SK-N-DZ (cell line): ENCODE measurements around the gene ZGRF1. TPM values are rescaled to one million over a fixed set of nuclear protein-coding genes. Genes with fewer than 3 reads are reported as not detected.
"Not testable (repeated sequence)": the region's sequence is repeated elsewhere in the genome, so short reads cannot be mapped to it uniquely, and the experiment has no call there.

Source experiments
- DNase-seq: peaks from one replicate; pipeline ENCODE4 v3.0.0-alpha.2; 2015; ENCODE audit warnings: low spot score
- polyA plus RNA-seq, 2 experiments: library from polyadenylated mRNA; depleted of rRNA; stranded (reverse); fragments of >200 nt; gene quantifications; 2 replicates each; pipeline ENCODE4 v1.2.3, GENCODE V29; 2014

ZGRF1 gene, protein sequence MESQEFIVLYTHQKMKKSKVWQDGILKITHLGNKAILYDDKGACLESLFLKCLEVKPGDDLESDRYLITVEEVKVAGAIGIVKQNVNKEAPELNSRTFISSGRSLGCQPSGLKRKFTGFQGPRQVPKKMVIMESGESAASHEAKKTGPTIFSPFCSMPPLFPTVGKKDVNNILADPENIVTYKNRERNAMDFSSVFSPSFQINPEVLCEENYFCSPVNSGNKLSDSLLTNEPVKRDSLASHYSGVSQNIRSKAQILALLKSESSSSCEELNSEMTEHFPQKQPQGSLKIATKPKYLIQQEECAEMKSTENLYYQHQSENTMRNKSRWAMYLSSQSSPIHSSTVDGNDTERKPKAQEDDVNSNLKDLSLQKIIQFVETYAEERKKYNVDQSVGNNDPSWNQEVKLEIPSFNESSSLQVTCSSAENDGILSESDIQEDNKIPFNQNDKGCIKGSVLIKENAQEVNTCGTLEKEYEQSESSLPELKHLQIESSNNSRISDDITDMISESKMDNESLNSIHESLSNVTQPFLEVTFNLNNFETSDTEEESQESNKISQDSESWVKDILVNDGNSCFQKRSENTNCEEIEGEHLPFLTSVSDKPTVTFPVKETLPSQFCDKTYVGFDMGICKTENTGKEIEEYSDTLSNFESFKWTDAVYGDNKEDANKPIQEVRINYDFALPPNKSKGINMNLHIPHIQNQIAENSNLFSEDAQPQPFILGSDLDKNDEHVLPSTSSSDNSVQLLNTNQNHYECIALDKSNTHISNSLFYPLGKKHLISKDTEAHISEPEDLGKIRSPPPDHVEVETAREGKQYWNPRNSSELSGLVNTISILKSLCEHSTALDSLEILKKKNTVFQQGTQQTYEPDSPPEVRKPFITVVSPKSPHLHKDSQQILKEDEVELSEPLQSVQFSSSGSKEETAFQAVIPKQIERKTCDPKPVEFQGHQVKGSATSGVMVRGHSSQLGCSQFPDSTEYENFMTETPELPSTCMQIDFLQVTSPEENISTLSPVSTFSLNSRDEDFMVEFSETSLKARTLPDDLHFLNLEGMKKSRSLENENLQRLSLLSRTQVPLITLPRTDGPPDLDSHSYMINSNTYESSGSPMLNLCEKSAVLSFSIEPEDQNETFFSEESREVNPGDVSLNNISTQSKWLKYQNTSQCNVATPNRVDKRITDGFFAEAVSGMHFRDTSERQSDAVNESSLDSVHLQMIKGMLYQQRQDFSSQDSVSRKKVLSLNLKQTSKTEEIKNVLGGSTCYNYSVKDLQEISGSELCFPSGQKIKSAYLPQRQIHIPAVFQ (N-terminal part only)
- 29.0 and 42.1 TPM in 2 replicates for polyA plus RNA-seq (2014; cell fraction: cytosol; rRNA removed)
- polyA plus RNA-seq (2014; cell fraction: nucleus; rRNA removed), result 108 and 117 TPM in 2 replicates

DNA sequence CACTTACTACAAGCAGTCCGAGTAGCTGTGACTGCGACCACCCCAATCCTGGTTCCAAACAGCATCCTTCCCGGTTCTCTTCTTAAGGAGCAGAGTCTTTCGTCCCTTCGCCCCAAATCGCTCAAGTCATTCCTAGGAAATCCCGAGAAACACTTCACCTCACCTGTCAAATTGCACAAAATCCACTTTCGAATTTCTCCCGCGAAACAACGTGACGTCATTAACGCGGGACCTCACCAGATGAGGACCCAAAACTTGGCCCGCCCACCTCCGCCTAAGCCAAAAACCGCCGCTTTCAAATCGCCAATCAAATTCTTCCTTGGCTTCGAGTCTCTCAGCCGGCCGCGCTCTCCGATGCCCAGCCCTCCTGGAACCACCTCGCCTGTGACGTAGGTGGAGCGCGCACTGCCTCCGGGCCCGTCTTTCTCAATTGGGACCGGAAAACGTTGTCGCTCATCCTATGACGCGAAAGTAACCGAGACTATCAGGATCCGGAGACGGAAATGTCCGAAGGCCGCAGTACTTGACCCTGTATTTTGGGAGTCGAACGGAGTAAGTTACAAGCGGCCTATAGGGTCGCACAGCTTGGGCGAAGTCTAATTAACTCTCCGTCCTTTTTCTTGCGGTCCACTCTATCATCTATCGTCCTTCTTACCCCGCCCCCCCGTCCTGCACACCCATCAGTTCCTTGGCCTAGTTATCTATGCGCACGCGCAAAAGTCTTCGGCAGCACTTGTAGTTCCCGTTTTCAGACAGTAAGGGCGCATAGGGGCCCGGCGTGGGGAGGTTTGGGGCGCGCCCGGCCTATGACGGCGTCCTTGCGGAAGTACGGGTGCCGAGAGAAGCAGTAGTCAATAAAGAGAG is at the start of gene ZGRF1, which contains the start of gene LARP7:
Gene ZGRF1, minus strand, starts transcription at position 222 of the 864 bp plus-strand sequence. CDS start 3,733 bp downstream, outside the sequence.
Gene LARP7, plus strand, starts transcription at position 456 of the 864 bp plus-strand sequence. CDS start 7,527 bp downstream, outside the sequence.
- peak; percentile 99 for DNase-seq

DNA sequence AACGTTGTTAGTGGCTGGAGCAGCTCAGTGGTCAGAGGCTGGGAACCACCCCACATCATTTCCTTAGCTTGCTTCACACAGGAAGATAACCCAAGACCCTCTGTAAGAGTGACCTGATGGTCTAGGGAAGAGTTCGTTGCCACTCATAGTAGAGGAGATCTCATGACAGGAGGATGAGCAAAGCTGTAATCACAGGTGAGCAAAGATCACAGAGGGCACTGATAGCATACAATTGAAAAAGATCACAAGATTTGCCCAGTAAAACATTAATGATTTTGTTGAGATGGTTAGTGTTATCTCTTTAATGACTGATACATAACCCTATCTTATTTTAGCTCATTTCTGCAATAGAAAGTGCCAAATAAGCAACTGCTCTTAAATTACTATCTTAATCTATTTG is 44.3 kb upstream of the ZGRF1 start:
- no peak for DNase-seq

DNA sequence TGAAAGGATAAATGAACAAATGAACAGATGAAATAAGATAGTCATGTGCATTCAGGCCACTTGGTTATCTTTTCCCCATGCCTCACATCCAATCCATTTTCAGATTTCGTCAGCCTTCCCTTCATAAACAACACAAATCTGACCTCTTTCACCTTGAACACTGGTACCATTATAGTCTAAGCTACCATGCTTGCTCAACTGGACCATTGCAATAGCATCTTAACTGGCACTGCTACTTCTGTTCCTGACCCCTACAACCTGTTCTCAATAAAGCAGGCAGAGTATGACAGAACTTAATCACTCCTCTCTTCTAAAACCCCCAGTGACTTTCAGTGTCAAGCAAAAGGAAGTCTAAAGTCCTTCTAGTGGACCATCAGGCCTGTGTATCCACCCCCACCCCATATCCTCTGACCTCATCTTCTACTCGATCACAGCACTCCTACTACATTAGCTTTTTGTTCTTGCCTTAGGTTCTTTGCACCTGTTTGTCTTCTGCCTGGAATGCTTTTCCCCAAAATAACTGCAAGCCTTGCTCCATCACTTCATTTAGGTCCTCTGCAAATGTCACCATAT is 40.9 kb upstream of the ZGRF1 start:
- no peak for DNase-seq

DNA sequence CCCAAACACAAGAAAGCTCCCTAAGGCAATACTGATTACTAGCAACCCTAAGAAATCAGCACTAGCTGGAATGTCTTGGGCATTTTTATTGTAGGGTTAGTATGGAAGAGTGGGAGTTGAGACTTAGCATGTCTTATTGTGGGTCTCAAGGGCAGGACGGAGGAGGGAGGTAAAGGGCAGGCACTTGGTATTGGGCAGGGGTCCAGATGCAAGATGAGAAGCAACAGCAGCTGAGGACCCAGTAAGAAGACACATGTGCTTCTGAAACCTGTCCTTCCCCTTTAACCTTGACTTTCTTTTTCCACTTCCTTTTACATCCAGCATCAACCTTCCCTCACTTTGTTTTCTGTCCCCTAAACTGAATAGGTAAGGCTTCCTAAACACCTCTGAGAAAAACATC is 37.7 kb upstream of the ZGRF1 start:
- DNase-seq, result no peak

DNA sequence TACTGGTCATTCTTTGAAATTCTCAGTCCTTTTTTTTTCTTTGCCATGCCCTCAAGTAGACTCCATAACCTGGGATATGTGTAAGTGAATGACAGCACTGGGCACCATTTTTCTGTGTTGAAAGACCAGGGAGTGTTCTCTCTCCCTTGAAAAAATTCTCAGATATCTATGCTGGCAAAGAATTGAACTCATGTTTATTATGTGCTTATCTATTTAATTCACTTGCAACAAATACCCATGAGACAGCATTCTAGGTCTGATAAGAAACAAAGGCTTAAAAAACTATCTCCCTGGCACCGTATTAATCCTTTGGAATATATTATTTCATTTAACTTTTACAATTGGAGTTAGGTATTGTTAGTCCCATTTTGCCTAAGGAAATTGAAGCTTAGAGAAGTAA is 37.0 kb upstream of the ZGRF1 start:
- DNase-seq, result no peak

DNA sequence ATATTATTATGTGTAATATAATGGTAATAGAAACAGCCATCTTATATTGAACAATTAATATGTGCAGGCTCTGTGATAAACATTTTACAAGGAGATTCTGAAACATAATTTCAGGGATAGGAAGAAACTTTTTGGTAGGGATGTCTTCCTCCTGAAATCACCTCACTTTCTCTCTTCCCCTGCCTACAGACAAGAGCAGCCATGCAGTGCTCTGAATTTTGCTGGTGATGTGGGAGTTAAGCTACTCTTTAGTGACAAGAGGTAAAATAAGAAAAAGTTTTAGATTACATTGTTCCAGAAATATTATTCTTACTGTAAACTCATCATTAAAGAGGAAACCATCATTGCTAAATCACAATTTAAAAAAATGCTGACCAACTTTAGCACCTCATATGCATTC is 36.4 kb upstream of the ZGRF1 start:
- no peak for DNase-seq

DNA sequence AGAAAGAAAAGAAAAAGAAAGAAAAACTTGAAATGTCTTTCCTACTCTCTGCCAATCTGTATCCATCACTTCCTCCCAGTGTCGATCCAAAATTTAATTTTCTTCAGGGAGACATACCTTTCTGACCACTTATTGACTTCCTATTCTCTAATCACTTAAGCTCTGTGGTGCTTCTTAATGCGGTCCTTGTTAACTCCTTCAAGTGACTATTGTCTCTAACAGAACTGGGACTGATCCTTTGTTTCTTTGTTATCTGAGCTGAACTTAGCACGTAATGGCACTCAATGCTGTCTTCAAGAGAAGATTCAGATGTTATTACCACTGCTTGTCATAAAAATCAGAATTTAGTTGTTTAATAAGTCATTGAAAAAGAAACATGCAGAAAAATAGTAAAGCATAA is 31.4 kb upstream of the ZGRF1 start:
- DNase-seq, result no peak

DNA sequence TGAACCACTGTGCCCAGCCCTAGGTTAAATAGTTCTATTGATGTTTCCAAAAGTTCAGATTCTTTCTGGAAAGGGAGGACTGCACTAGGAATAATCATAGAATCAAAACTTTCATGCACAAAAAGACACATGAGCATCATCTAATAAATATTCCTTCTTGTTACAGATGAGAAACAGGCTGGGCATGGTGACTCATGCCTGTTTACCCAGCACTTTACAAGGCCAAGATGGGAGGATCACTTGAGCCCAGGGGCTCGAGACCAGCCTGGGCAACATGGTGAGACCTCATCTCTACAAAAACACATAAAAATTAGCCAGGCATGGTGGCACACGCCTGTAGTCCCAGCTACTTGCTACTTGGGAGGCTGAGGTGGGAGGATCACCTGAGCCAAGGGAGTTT is 27.9 kb upstream of the ZGRF1 start:
- no peak for DNase-seq

DNA sequence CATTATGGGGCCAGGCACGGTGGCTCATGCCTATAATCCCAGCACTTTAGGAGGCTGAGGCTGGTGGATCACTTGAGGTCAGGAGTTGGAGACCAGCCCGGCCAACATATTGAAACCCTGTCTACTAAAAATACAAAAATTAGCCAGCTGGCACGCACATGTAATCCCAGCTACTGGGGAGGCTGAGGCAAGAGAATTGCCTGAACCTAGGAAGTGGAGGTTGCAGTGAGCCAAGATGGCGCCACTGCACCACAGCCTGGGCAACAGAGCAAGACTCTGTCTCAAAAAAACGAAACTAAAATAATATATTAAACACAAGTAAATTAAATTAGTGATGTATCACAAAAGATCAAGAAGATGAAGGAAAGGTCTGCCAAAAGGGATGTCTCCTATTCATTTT is 19.4 kb upstream of the ZGRF1 start:
- DNase-seq, result not testable (repeated sequence)

DNA sequence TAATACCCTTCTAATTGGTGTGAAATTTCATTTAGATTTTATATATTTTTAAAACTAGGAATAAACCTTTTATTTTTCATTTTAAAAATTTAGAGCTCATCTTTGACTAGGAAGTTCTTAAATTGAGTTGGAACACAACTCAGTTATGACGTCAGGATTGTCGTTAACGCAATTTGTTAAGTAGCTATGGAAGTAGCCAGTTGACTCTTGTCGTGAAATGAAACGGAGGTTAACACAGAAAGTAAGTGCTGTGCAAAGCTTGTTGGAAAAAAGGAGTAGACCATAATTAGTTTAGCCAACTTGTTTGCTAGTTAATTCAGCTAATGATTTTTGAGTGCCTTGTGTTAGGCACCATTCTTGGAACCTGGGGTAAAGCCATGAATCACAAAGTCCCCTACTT is 18.6 kb upstream of the ZGRF1 start:
- DNase-seq, result no peak

DNA sequence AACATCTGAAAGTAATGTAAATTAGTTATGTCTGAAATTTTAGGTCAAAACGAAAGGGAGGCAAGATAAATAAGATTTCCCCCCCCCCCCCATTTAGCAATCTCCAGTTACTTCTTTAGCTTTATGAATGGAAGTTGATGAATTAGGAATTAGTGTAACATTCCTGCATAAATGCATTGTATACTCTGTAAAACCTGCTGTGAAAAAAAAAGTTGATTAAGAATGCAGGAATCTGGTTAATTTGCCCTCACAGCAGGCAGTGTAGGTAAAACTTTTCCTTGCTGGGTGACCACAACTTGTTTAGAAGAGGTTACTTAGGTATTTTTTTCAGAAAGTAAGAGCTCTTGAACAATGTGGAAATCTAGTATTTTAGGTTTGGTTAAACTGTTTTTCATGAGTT is 15.5 kb upstream of the ZGRF1 start:
- no peak for DNase-seq

DNA sequence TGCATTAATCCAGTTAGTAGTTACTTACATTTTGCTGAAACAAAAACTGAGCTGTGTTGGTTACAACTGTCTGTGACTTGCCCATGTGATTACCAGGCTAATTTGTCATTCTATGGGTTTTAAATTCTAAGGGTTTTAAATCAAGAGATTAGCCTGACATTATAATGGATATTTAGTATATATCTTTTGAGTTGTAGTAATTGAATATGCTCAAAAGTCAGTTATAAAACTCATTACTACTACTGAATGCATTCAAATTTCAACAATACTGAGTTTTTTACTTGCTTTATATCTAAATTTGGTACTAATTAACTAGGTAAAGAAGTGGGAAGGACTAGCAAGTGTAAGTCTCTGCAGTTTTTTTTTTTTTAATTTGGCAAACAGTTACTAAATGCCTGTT is 14.9 kb upstream of the ZGRF1 start:
- DNase-seq, result no peak

DNA sequence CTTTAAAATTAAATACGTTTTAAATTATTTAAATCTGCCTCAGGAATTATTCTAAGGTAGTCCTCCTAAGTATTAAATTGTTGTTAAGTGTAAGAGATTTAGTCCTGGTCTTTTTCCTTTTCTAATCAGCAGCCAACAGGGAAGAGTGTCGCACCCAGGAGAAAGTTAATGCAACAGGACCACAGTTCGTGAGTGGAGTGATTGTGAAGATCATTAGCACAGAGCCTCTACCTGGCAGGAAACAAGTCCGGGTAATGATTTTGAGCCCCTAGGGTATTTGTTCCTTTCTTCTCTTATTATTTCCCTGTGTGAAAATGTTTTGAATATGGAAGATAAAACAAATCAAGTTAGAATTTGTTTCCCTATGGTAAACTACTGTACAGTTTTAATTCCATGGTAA is 13.6 kb upstream of the ZGRF1 start:
- DNase-seq, result no peak

DNA sequence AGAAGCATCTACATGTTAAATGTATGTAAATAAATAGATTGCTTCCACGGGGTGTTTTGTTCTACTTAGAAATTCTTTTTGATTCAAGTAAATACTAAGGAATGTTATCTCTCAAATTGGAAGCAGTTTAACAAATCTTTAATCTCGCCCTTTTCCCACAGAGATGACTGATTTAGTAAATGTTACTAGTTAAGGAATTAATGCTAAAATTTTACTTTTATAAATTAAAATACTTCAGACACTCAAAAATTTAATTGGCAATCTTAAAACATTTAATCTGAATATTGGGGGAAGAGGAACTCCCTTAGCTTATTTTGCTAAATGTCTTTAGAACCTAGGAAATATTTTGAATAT is 12.3 kb upstream of the ZGRF1 start:
- no peak for DNase-seq

DNA sequence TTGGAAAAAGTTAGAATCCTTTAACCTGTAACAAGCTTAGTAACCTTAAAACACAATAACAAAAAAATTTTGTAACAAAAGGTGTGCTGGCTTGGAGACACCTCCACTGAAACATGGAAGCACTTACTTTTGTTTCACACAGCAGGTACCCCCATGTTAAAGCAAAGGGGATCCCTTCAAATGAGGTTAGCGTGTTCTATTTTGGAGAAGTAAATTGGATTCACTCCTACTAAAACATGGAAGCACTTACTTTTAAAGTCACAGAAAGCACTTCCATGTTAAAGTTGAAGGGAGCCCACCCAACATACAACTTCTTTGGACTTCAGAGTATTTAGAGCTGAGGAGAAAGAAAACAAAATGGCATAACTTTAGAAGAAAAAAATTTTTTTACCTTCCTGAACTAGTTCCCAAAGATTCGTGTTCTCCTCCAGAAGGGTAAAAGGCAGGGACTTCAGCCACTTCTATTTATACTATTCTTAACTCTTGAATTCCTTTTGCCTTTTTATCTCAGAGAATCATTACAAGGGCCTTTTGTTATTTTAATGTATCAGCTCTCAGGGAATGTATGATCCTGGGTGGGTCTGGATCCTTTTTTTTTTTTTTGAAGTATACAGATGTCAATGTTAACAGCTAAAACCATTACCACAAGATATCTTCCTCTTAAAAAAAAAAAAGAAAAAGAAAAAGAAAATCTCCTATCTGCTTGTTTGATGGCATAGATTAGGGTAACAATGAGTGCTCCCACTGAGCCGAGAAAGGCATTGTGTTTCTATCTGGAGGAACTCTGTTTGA is 11.8 kb upstream of the ZGRF1 start:
- DNase-seq, result no peak

DNA sequence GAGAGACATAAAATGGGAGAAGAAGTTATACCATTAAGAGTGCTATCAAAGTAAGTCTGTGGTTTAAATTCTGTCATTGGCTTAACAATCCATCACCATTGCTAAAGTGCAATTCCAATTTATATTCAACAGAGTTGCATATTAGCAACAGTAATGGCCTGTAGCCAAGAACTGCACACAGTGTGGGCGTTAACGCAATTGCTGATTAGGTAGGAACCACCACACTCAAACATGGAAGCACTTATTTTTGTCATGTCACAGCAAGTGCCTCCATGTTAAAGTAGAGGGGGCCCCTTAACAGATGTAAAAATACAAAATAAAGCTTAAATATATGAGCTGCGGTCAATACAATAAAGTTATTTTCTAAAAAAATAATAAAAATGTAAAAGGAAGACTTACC is 11.1 kb upstream of the ZGRF1 start:
- DNase-seq, result no peak

DNA sequence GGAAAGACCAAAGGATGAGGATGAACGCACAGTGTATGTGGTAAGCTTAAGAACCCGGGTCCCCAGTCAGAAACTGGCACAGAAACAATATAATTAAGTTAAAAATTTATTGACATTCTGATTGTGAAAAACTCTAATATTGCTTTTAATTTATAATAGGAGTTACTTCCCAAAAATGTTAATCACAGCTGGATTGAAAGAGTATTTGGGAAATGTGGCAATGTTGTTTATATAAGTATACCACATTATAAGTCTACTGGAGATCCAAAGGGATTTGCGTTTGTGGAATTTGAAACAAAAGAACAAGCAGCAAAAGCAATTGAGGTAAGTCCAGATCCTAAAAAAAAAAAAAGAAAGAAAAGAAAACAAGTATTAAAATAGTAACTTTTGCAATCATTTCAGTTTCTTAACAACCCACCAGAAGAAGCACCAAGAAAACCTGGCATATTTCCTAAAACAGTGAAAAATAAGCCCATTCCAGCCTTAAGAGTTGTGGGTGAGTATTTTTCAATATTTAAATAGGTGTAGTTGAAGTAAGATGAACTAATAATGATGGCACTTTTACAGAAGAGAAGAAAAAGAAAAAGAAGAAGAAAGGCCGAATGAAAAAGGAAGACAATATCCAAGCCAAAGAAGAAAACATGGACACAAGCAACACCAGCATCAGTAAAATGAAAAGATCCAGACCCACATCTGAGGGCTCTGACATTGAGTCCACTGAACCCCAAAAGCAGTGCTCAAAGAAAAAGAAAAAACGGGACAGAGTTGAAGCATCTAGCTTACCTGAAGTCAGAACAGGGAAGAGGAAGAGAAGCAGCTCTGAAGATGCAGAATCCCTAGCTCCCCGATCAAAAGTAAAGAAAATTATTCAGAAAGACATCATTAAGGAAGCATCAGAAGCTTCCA is 10.2 kb upstream of the ZGRF1 start:
- DNase-seq, result no peak

DNA sequence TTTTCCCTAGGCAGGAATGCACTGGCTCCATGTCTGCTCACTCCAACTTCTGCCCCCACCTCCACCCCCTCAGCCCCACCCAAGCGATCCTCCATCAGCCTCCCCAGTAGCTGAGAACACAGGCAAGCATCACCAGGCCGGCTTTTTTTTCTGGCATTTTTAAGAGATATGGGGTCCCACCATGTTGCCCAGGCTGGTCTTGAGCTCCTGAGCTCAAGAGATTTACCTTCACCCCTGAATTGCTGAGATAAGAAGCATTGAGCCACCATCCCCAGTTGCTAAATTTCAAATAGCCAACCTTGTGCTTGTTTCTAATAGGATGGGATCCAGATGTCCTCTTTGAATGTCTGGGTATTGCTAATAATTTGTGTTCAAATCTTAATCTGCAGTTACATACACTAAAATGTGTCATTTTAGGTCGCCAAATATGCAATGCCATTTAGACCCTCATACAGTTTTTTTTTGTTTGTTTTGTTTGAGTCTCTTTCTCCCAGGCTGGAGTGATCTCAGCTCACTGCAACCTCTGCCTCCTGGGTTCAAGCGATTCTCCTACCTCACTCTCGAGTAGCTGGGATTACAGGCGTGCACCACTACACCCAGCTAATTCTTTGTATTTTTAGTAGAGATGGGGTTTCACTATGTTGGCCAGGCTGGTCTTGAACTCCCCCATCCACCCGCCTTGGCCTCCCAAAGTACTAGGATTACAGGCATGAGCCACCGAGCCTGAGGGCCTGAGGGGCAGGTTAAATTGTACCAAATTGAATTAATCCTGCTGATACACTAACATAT is 9.0 kb upstream of the ZGRF1 start:
- DNase-seq, result no peak
